Forelimb muscle (tissue), 1 donor: ENCODE data around the gene TXK. TPM values are rescaled to one million over a fixed set of nuclear protein-coding genes. Genes with fewer than 3 reads are reported as not detected.
A peak's percentile ranks its signal among the peaks of the same experiment; 100 is the strongest.
"Not testable (repeated sequence)": the region's sequence is repeated elsewhere in the genome, so short reads cannot be mapped to it uniquely, and the experiment has no call there.

ENCODE experiments used
- DNase-seq: peaks from one replicate; pipeline ENCODE4 v3.0.0-alpha.2; 2013; ENCODE audit warnings: low read depth
- polyA plus RNA-seq: library from polyadenylated mRNA; unstranded; fragments of 120-200 nt; gene quantifications from one replicate; pipeline ENCODE4 v1.2.1, GENCODE V29; 2013; ENCODE audit not compliant: insufficient read length

TXK gene
- polyA plus RNA-seq: 0.48 TPM

DNA sequence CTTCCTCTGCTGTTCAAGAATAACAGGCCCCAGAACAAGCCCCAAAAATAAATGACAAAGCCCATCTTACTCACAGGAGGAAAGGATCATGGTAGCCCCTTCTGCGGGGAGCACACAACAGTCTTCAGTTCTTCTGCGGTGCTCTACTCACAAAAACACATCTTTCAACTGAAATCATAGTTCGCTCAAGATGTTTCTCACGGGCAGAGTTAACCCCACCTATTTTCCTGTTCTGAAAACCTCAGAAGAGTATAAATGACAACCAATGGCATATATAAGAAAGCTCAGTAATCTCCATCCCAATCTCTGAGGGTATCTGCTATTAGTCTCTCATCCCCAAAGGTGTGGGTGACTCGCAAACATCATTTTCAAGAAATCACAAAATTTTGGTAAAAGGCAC is at the start of gene TXK:
Gene TXK, minus strand, starts transcription at position 170 of the 400 bp plus-strand sequence. Its CDS starts 80 bp downstream, at position 90.
- no peak for DNase-seq

DNA sequence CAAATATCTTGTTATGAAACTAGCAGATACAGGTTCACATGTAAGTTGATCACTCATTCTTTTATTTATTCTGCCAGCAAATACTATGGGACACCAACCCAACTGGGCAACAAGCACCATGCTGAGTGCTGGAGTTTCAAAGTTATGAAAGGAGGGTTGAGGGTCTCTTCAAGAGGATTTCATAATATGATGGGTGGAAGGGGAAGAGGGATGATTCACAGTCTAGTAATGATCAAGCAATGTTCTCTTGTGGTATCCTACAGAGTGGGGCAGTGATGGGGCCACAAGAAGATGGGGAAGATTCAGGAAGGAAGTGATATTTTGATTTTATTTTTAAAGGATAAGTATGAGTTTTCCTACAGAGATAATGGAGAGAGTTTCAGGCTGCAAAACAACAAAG is 46.2 kb upstream of the TXK start:
- no peak for DNase-seq

DNA sequence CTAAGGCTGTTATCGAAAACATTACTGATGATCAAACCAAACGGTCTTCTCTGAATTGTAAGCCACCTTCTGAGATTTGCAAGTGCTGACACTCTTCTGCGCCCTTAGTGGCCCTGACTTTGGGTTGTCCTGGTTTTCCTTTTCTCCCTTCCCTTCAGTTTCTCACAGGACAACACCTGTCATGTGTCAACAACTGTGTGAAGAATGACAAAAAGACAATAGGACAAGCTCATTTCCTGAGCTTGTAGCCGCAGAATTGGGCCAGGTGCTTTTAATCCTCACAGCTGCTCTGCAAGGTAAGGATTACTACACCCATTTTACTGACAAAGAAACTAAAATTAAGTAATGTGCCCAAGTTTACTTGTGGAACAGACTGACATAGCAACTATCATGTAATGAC is 44.9 kb upstream of the TXK start:
- no peak for DNase-seq

- no peak for DNase-seq
These were observed 41.8 kb upstream of the TXK start for GRCh38 chr4:48175806-48176205.

GRCh38 chr4:48175328-48175727 is 41.3 kb upstream of the TXK start:
- no peak for DNase-seq

GRCh38 chr4:48173056-48173991 is 39.3 kb upstream of the TXK start:
- no peak for DNase-seq

- no peak for DNase-seq
These were observed 38.6 kb upstream of the TXK start for GRCh38 chr4:48172651-48173050.

DNA sequence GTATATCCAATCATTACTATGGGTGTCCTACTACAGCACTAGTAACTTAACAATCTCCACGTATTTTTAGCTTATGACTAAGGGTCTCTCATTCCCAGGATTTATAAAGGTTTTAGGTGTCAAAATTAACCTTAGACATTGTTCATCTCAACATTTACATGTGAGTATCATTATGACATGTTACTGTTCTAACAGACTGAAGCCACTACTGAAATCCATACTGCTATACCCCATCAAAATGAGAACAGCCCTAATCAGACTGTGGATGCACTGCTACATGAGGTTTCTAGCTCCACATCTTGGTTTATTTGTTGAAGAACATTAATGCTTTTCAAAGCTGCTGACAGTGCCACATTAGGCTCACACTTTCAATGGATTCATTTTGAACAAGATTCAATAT is 35.6 kb upstream of the TXK start:
- no peak for DNase-seq

- DNase-seq: no peak
These were observed 33.7 kb upstream of the TXK start for GRCh38 chr4:48167538-48168263.

DNA sequence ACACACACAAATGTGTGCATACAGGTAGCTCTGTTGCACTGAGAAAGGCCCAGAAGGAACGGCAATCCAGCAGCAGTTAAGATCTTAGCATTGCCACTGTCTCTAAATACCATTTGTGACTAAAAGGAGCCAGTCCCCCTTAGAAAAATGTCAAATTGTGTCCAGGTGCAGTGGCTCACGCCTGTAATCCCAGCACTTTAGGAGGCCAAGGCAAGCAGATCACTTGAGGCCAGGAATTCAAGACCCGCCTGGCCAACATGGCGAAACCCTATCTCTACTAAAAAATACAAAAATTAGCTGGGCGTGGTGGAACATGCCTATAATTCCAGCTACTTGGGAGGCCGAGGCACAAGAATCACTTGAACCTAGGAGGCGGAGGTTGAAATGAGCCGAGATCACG is 30.5 kb upstream of the TXK start:
- DNase-seq: not testable (repeated sequence)

DNA sequence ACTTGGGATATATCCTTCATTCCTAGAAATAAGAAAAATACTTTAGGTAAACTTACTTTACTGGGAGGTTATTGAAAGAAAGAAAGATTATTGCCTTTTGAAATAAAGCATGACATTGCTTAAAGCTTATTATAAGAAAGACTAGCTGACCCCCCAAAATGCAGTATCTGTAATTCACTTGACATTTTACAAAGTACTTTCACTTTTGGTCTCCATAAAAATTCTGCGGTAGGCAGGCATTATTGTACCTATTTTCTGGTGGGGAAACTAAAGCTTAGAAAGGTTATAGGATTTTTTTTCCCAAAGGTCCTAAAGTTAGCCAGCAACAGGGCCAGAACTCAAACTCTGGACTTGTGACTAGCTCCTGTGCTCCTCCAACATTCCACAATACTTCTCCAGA is 29.7 kb upstream of the TXK start:
- no peak for DNase-seq

- no peak for DNase-seq
These were observed 28.1 kb upstream of the TXK start for GRCh38 chr4:48162162-48162561.

- no peak for DNase-seq
These were observed 23.2 kb upstream of the TXK start for GRCh38 chr4:48157271-48157670.

DNA sequence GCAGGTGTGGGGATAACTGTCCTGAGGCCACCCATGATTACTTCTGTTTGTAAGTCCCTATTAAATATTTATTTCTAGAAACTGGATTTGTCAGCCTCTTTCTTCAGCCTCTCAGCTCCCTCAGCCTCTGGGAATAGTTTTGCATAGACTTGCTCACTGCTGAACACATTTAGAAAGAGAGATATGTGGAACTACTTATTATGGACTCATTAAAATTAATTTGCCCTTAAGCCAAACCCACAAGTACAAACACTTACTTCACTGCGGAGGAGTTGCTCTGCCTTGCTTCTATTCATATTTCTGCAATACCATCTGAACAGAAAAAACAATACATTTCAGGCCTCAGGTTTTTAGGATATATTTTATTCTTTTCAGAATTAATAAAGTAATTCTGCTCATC is 22.4 kb upstream of the TXK start:
- no peak for DNase-seq

DNA sequence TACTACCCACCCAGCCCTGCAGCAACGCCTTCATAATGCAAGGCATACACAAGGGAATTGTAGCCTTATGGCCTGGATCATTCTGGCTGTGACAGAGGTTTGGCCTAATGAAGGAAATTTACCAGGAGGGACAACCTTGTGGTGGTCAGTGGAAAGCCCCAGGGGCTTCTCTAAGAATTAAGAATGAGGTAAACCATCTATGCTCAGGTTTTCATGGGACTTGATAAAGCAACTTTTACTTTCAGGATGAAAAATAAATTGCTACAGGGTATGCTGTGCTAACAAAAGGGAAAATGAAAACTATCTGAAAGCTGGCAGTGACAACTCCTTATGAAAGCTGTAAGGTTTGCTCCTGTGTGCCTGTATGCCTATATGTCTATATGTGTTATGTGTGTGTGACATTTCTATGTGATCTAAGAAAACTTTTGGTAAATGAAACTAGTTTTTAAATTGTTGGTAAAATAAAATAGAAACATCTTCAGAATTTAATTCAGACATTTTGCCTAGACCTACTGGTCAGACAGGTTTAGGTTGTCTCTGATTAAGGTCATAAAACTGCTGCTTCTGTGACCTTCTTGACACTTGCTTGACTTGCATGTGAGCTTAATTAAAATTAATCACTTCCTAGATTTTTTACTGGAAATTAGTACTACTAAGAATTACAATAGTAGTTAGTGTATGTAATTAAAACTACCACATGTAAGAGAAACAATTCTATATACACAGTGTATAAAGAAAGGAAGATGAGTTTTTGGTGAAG is 19.9 kb upstream of the TXK start:
- DNase-seq: no peak

GRCh38 chr4:48152259-48152658 is 18.2 kb upstream of the TXK start:
- DNase-seq: no peak

DNA sequence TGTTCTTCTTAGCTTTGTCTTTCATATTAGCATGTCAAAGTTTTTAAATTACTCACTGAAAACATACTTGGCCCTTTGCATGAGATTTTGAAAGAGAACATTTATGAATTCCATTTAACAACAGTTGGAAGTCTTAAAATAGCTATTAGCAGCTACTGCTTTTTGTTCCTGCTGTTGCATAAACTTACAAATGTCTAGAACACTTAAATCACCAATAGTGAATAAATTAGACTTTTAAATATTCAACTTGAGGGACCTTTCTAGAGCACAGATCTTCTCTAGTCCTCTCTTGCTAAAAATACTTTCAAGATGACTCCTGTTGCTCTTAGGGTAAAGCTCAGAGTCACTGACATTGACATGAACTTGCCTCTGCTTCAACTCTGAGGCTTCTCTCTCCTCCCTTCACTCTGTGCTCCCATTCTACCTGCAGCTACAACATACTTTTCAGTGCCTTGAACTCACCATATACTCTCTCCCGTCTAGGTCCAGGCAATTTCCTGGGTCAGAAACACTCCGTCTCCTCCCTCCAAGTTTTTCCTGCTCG is 15.8 kb upstream of the TXK start:
- DNase-seq: no peak

DNA sequence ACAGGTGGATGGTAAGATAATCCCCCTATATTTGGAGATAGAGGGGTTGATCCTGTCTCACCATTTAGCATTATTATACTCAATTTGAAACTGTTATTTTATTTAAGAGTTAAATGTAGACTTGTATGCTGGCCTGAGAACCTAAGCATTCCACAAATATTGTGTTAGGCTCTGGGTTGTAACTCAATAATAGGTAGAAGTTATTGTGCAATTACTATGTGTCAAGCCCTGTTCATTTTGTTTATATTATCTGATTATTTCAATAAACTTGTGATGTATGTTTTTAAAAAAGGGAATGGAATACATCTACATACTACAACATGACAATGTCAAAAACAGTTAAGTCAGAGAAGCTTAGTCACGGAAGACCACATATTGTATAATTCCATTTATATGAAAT is 13.6 kb upstream of the TXK start:
- DNase-seq: no peak

DNA sequence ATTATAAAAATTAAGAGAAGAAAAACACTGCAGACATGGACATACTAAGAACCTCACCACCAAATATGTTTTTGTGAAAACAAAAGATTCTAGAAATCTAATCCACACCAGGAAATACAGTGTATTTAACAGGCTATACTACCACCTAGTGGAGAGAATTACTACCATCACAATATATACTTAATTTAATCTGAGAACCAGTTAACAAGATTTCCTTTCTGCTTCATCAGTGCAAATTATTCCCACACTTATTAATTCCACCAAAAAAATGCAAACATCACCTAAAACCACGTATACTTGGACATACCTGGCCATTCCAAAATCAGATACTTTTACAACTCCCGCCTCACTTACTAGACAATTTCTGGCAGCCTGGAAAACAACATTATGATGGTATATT is 7.0 kb upstream of the TXK start:
- peak; percentile 17 for DNase-seq

- DNase-seq: no peak
These were observed 5.6 kb upstream of the TXK start for GRCh38 chr4:48139691-48140090.

- DNase-seq: no peak
These were observed 4.9 kb upstream of the TXK start for GRCh38 chr4:48138936-48139335.

GRCh38 chr4:48138511-48138910 is 4.5 kb upstream of the TXK start:
- no peak for DNase-seq
